ENCODE data around the gene STK33. TPM values are rescaled to one million over a fixed set of nuclear protein-coding genes. Genes with fewer than 3 reads are reported as not detected.

Gene STK33
- total RNA-seq, 1 experiment from 2014 or later = 19.5 TPM

DNA sequence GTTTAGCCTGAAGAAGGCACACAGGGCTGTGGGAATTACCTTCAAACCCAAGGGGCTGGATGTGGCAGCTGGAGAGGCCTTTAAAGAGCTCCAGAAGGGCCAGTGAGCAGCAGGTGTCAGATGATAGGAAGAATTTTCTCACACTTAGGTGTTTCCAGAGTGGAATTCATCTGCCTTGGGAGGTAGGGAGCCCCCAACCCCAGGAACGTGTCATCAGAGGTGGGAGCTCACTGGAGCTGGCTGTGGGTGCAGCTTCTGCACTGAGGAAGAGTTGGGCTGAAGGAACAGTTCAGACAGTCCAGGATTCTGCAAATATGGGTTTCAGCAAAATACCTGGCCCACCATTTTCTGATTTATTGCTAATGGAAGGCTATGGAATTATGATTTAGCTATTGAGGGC, 210.8 kb downstream of the STK33 start:
- Mint-ChIP-seq H3K27me3 (ENCODE audit: low read depth) (no peaks in the 10 kb centered on the region), H3K9me3 (no peaks in the 10 kb centered on the region), H3K36me3 (ENCODE audit: insufficient read depth in 1 of 3, low read depth in 3 of 3) (no peaks in the 10 kb centered on the region), H3K4me1 (peaks cover 8 to 15% of the 10 kb centered on the region in 2 experiments), H3K4me3 (no peak overlapping the region), H3K27ac (0 out of 7 replicates have a peak overlapping the region, but pooled peaks of 1 of the 3 experiments have one; percentile 30)
- Histone ChIP-seq H3K9ac (ENCODE audit: extremely low read depth, insufficient read length, low read length) (no peak overlapping the region), H4K91ac (ENCODE audit: insufficient read length, low read depth, low read length) (no peak overlapping the region), H3K79me1 (ENCODE audit: insufficient read depth, low read depth, low read length, poor library complexity, severe bottlenecking) (no peaks in the 10 kb centered on the region), H3K9me3 (ENCODE audit: control insufficient read depth, low read depth, low read length) (no peaks in the 10 kb centered on the region), H4K20me1 (ENCODE audit: control insufficient read depth, insufficient read depth, insufficient read length) (no peaks in the 10 kb centered on the region), H3K56ac (ENCODE audit: insufficient read length, low read depth, low read length) (no peak overlapping the region), H3K23me2 (ENCODE audit: insufficient read length, low read depth, low read length, poor library complexity, severe bottlenecking) (no peaks in the 10 kb centered on the region), H3K4me2 (ENCODE audit: insufficient read depth, insufficient read length, low read length) (no peak overlapping the region), H3K27me3 (ENCODE audit: insufficient read depth, low read length) (no peaks in the 10 kb centered on the region), H3K23ac (ENCODE audit: insufficient read length, low read depth, low read length) (no peak overlapping the region), H3K4me1 (ENCODE audit: insufficient read depth, low read length) (no peaks in the 10 kb centered on the region; the same call in 1 of the 2 replicates), H3K18ac (ENCODE audit: insufficient read length, low read depth, low read length) (no peak overlapping the region), H3K27ac (ENCODE audit: insufficient read length, low read depth, low read length) (no peak overlapping the region), H3K14ac (ENCODE audit: insufficient read depth, low read length) (no peak overlapping the region), H4K5ac (ENCODE audit: insufficient read length, low read depth, low read length) (no peak overlapping the region), H3K4ac (ENCODE audit: low read depth, low read length) (no peak overlapping the region), H2BK20ac (ENCODE audit: low read depth, low read length, poor library complexity, severe bottlenecking) (no peak overlapping the region), H3T11ph (ENCODE audit: low read length) (no peak overlapping the region), H3K79me2 (ENCODE audit: insufficient read depth, low read length) (no peaks in the 10 kb centered on the region), H4K8ac (replicated peaks; ENCODE audit: insufficient read length, low read depth, low read length) (no peak overlapping the region), H2AK5ac (ENCODE audit: insufficient read length, low read length) (no peak overlapping the region), H2BK120ac (ENCODE audit: low read depth, low read length, poor library complexity, severe bottlenecking) (no peak overlapping the region), H2BK5ac (ENCODE audit: insufficient read length, low read length) (no peak overlapping the region), H2BK12ac (ENCODE audit: insufficient read length, low read depth, low read length) (no peak overlapping the region), H2BK15ac (ENCODE audit: low read depth, low read length) (no peak overlapping the region), H2AFZ (ENCODE audit: low read length) (no peak overlapping the region)
- no CpG with 5 or more reads among the region's 1 CpG for WGBS (ENCODE audit: extremely low coverage, insufficient read length, low lambda C conversion rate)
- no peak for TF ChIP-seq CTCF (conservative IDR thresholded peaks at IDR 0.05)
- DNase-seq = no peak

Data from H9 (cell line).